Lung (tissue), 12 donors: Measurements from ENCODE around the gene TMC1. TPM values are rescaled to one million over a fixed set of nuclear protein-coding genes. Genes with fewer than 3 reads are reported as not detected.

Experiments used
- ATAC-seq: fragments of 200-7000 bp; cut with Tn5 transposase; one replicate; pipeline ENCODE4 v1.9.1; 2020; ENCODE audit warnings: moderate number of reproducible peaks; ENCODE audit not compliant: insufficient read depth, low FRiP score
- DNase-seq, 3 donors: peaks; one replicate each; pipeline ENCODE4 v3.0.0-alpha.2; 2013 to 2017
- H3K27ac ChIP-seq, 2 donors: one replicate each; pipeline ENCODE4 v1.5.1; 2013; ENCODE audit warnings: mild to moderate bottlenecking in 2 of 2, moderate library complexity in 2 of 2, control low read depth in 1 of 2, inconsistent platforms in 1 of 2, low read depth in 1 of 2, low read length in 1 of 2
- H3K27me3 ChIP-seq, 3 donors: one replicate each; pipeline ENCODE4 v1.5.1; 2013; ENCODE audit warnings: low read length in 2 of 3; ENCODE audit not compliant: control insufficient read depth in 3 of 3, insufficient read depth in 3 of 3
- H3K36me3 ChIP-seq, 4 donors: one replicate each; pipeline ENCODE4 v1.5.1; 2013; ENCODE audit warnings: low read length in 4 of 4, mild to moderate bottlenecking in 1 of 4, moderate library complexity in 1 of 4; ENCODE audit not compliant: control insufficient read depth in 4 of 4, insufficient read depth in 4 of 4
- H3K4me1 ChIP-seq, 5 donors: one replicate each; pipeline ENCODE4 v1.5.1; 2013; ENCODE audit warnings: low read length in 5 of 5, mild to moderate bottlenecking in 2 of 5, moderate library complexity in 1 of 5; ENCODE audit not compliant: control insufficient read depth in 5 of 5, insufficient read depth in 5 of 5
- H3K4me3 ChIP-seq: one replicate; pipeline ENCODE4 v1.5.1; 2013; ENCODE audit warnings: mild to moderate bottlenecking, control low read depth, moderate library complexity
- H3K9ac ChIP-seq, 2 donors: one replicate each; pipeline ENCODE4 v1.5.1; 2013; ENCODE audit warnings: low read length in 2 of 2, control low read depth in 1 of 2; ENCODE audit not compliant: insufficient read depth in 1 of 2
- H3K9me3 ChIP-seq, 4 donors: one replicate each; pipeline ENCODE4 v1.5.1; 2013; ENCODE audit warnings: low read length in 3 of 4, mild to moderate bottlenecking in 1 of 4, moderate library complexity in 1 of 4; ENCODE audit not compliant: control insufficient read depth in 4 of 4, insufficient read depth in 3 of 4
- WGBS, 2 donors: extraction: QIAGEN DNeasy Blood & Tissue Kit; methylation state at CpG; one replicate each; pipeline ENCODE4 v1.1.7; 2013; 5-methylcytosine and 5-hydroxymethylcytosine counted together
- polyA plus RNA-seq, 2 donors: library from polyadenylated mRNA; stranded (reverse); fragments of 200-250 nt; gene quantifications; one replicate each; pipeline ENCODE4 v1.2.1, GENCODE V29; 2013
- total RNA-seq, 2 donors: library from RNA; depleted of rRNA in 1 of 2; stranded (reverse); fragments of >200 nt in 1 of 2; gene quantifications; one replicate each; pipeline ENCODE4 v1.2.1, GENCODE V29; 2014 to 2021
- TF ChIP-seq, protein P1 (sequence below): IDR thresholded peaks from 2 replicates; pipeline ENCODE4 v1.5.1; 2012; ENCODE audit warnings: mild to moderate bottlenecking; ENCODE audit errors: control extremely low read depth, extremely low read depth
- donor health status: control.
- donor health status: control.
- donor health status: Bipolar disorder and iron deficiency.
- donor health status: healthy.
- donor health status: DM: yes; HTN: yes; CAD: no.

The TMC1 gene
- total and polyA plus RNA-seq, 4 donors = 0.10 to 0.82 (median 0.21) TPM; not detected in 1

- no peaks in the 10 kb centered on the region for H3K4me1 ChIP-seq
- 83 to 90% methylated on average over 2 of the region's 2 CpGs for WGBS, 2 donors
- H3K9me3 ChIP-seq = no peaks in the 10 kb centered on the region
- no peak overlapping the region for H3K4me3 ChIP-seq
- H3K36me3 ChIP-seq = no peaks in the 10 kb centered on the region
- H3K27me3 ChIP-seq = no peaks in the 10 kb centered on the region
- H3K9ac ChIP-seq = no peak overlapping the region
- H3K27ac ChIP-seq = no peak overlapping the region
- DNase-seq (no peak), ATAC-seq (no peak)
- TF ChIP-seq, protein P1, sequence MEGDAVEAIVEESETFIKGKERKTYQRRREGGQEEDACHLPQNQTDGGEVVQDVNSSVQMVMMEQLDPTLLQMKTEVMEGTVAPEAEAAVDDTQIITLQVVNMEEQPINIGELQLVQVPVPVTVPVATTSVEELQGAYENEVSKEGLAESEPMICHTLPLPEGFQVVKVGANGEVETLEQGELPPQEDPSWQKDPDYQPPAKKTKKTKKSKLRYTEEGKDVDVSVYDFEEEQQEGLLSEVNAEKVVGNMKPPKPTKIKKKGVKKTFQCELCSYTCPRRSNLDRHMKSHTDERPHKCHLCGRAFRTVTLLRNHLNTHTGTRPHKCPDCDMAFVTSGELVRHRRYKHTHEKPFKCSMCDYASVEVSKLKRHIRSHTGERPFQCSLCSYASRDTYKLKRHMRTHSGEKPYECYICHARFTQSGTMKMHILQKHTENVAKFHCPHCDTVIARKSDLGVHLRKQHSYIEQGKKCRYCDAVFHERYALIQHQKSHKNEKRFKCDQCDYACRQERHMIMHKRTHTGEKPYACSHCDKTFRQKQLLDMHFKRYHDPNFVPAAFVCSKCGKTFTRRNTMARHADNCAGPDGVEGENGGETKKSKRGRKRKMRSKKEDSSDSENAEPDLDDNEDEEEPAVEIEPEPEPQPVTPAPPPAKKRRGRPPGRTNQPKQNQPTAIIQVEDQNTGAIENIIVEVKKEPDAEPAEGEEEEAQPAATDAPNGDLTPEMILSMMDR = no peak
Observed at GRCh38 chr9:72808446-72808768, 287.0 kb downstream of the TMC1 start.

GRCh38 chr9:72809586-72809985 lies 288.2 kb downstream of the TMC1 start:
- no peaks in the 10 kb centered on the region for H3K36me3 ChIP-seq
- no peak overlapping the region for H3K9ac ChIP-seq
- no peaks in the 10 kb centered on the region for H3K4me1 ChIP-seq
- H3K4me3 ChIP-seq = no peak overlapping the region
- TF ChIP-seq, protein P1 = no peak
- DNase-seq (no peak), ATAC-seq (no peak)
- no peak overlapping the region for H3K27ac ChIP-seq
- H3K9me3 ChIP-seq = no peaks in the 10 kb centered on the region
- 92% methylated on average over 3 of the region's 3 CpGs for WGBS, 2 donors
- H3K27me3 ChIP-seq = no peaks in the 10 kb centered on the region

GRCh38 chr9:72812559-72813111 lies 291.2 kb downstream of the TMC1 start:
- H3K36me3 ChIP-seq = no peaks in the 10 kb centered on the region
- no peaks in the 10 kb centered on the region for H3K4me1 ChIP-seq
- 55 to 82% methylated on average over 2 of the region's 2 CpGs for WGBS, 2 donors
- H3K9me3 ChIP-seq = no peaks in the 10 kb centered on the region
- DNase-seq = peak in 1 of 3 donors; percentile 17
- TF ChIP-seq, protein P1 = no peak
- no peak for ATAC-seq
- H3K9ac ChIP-seq = no peak overlapping the region
- H3K4me3 ChIP-seq = no peak overlapping the region
- H3K27ac ChIP-seq = no peak overlapping the region
- H3K27me3 ChIP-seq = no peaks in the 10 kb centered on the region

DNA sequence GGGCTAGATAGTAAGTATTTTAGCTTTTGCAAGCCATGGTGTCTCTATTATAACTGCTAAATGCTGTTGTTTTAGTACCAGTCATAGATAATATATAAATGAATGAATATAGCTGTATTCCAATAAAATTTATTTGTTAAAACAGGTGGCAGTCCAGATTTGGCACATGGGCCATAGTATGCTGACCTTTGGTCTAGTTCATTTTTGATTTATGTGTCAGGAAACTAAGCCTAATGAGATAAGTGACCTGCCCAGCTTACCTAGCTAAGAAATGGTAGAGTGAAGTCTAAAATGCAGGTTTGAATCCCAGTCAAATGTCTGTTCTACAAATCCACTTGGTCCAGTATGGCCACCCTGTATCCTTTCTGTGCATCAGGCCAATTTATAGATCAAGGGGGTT lies 292.1 kb downstream of the TMC1 start:
- ATAC-seq = no peak
- no peaks in the 10 kb centered on the region for H3K4me1 ChIP-seq
- H3K27ac ChIP-seq = no peak overlapping the region
- H3K27me3 ChIP-seq = no peaks in the 10 kb centered on the region
- H3K9ac ChIP-seq = no peak overlapping the region
- no peak overlapping the region for H3K4me3 ChIP-seq
- no peak for DNase-seq
- no peaks in the 10 kb centered on the region for H3K36me3 ChIP-seq
- H3K9me3 ChIP-seq = no peaks in the 10 kb centered on the region
- TF ChIP-seq, protein P1 = no peak
